Right renal pelvis (tissue), 4 donors: ENCODE data around the gene TNIP1. TPM values are rescaled to one million over a fixed set of nuclear protein-coding genes. Genes with fewer than 3 reads are reported as not detected.
A peak's percentile ranks its signal among the peaks of the same experiment; 100 is the strongest.

ENCODE experiments used
- DNase-seq, 4 donors: peaks; one replicate each; pipeline ENCODE4 v3.0.0-alpha.2; 2013; ENCODE audit warnings: low read depth in 4 of 4, low spot score in 3 of 4, missing footprints in 1 of 4
- polyA plus RNA-seq, 4 donors: library from polyadenylated mRNA; unstranded; fragments of 120-200 nt; gene quantifications; one replicate each; pipeline ENCODE4 v1.2.1, GENCODE V29; 2013; ENCODE audit not compliant: insufficient read length in 4 of 4

Gene TNIP1
- polyA plus RNA-seq, 4 donors: 62.1 to 75.7 (median 67.6) TPM

DNA sequence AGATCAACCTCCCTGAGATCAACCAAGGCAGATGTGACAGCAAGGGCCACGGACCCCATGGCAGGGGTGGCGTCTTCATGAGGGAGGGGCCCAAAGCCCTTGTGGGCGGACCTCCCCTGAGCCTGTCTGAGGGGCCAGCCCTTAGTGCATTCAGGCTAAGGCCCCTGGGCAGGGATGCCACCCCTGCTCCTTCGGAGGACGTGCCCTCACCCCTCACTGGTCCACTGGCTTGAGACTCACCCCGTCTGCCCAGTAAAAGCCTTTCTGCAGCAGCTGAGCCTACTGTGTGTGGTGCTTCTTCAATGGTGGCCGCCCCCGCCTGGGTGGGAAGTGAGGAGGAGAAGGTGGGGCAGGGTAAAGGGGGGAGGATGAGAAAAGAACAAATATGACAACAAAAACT lies 52.1 kb downstream of the TNIP1 start:
- no peak for DNase-seq

DNA sequence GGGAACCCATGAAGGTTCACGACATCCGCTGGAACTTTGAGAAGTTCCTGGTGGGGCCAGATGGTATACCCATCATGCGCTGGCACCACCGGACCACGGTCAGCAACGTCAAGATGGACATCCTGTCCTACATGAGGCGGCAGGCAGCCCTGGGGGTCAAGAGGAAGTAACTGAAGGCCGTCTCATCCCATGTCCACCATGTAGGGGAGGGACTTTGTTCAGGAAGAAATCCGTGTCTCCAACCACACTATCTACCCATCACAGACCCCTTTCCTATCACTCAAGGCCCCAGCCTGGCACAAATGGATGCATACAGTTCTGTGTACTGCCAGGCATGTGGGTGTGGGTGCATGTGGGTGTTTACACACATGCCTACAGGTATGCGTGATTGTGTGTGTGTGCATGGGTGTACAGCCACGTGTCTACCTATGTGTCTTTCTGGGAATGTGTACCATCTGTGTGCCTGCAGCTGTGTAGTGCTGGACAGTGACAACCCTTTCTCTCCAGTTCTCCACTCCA lies 52.8 kb downstream of the TNIP1 start:
- DNase-seq: no peak

DNA sequence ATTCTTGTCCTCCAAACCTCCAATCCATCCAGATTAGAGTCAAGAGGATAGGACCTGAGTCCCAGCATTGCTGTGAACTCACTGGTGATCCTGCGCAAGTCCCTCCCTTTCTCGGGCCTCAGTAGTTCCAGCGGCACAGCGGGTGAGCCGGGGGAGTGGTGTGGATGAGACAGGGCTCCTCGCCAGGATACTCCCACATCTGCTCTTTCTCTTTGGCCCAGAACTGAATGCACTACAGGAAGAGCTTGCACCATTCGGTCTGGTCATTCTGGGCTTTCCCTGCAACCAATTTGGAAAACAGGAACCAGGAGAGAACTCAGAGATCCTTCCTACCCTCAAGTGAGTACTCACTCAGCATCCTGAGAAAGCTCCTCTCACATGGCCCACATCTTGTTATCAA lies 54.2 kb downstream of the TNIP1 start:
- DNase-seq: no peak

DNA sequence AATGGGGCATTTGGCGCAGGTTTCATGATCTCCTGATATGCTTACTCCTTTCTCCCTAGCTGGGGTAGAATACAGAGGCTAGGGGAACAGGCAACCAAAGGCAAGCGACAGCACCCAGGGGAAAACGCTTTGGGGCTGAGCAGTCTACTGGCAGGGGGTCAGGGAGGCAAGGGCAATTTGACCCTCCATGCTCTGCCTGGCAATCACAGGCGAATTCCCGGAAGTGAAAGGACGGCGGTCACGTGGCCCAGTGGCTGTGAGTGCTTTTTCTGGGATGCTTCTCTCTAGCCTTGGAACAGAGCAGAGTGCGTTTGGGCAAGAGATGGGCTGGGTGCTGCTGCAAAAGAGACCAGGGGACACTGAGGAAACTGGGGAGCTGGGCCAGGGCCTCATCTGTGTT lies 54.7 kb downstream of the TNIP1 start:
- DNase-seq: no peak

DNA sequence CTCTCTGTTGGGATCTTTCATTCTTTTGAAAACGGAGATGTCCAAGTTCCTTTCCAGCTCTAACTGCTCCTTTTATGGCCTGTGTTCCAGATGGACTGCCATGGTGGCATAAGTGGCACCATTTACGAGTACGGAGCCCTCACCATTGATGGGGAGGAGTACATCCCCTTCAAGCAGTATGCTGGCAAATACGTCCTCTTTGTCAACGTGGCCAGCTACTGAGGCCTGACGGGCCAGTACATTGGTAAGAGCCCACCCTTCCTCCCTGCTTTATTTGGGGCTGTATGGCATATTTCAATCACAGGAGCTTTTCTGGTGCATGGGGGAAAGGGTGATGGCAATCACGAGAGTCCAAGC lies 55.6 kb downstream of the TNIP1 start:
- no peak for DNase-seq

DNA sequence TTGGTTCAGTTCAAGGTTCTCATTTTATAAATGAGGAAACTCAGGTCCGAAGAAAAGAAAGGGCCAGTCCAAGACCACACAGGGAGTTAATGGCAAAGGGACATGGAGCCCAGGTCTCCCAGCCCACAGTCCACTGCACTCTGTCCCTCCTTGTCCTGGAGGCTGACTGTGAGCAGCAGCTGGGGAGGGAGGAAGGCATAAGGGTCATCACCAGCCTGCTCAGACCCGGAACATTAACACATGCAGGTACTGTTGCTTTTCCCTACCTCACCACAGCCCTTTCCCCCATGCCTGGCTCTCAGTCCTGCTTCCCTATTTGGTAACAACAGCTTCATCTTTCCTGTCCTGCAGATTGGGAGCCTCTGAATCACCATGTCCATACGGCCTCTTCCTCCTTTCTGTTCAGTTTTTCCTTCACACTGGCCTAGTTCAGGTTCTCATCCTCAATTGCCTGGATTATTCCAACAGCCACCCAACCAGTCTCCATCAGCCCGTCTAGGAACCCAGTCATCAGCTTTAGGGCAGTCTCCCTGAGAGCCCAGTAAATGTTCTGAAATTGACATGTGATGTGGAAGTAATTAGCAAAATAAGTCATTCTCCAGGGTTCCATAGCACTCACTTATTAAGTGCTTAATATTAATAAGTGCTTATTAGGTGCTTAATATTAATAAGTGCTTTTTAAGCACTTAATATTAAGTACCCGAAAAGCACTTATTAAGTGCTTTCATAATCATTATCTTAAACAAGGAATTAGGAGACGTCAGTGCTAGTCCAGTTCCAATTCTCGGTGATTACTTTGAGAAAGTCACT lies 56.2 kb downstream of the TNIP1 start:
- no peak for DNase-seq

DNA sequence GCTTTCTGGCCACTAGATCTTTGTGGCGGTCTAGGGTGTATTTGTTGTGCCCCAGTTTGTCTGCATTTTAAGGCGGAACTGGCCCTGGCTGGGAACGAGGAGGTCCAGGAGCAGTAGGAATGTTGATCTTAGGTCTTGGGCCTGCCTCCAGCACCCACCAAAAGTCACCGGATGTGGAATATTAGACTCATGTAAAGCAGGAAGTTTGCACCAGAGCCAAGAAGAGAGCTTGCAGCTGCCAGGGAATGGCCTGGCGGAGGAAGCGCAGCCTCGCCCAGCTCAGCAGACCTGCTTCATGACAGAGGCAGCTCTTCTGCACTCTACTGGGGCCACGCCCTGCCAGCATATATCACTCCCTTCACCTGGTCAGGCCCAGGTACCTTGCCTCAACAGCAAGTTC lies 57.2 kb downstream of the TNIP1 start:
- DNase-seq: no peak

DNA sequence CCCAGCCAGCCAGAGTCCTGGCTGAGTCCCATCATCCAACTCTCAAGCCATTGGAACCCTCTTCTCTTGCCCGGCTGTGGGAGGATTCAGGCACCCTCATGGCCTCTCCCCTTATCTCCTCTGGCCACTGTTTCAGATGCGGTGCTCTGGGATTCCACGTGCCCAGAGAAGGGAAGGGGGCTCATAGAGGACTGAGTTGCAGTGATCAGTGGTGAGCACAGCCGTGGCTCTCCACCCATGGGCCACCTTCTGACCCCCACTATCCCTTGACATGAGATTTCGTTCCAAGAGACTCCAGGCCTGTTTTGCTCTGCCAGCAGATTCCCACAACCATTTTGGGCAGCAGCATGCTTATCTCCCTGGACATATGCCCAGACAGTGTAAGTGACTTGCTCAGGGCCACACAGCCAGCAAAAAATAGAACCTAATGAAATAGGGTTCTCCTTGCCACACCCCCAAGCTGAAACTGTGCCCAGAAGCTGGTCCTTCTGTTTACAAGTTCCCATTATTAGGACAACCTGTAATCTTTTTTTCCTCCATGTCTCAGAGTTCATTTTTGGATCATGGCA lies 57.7 kb downstream of the TNIP1 start:
- DNase-seq: no peak

DNA sequence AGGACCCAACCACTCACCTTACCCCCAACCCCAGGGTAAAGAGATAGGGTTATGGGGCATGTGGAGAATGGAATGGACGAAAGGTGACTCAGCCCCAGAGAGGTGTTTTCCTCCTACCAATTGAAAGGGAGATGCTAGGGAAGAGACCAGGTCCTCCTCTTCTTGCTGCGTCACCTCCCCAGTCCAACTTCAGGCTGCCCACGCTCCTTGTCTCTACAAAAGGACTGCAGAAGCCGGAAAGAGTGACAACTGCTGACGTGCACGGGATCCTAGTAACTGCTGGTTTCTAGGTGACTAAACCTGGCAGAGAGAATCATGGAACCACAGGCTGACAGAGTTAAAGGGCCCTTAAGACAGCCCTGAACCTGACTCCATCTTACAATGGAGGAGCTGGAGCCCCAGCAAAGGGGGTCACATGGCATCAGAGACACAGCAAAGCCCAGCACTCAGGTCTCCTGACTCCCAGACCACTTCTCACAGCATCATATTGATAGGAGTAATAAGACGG lies 58.3 kb downstream of the TNIP1 start:
- DNase-seq: no peak

DNA sequence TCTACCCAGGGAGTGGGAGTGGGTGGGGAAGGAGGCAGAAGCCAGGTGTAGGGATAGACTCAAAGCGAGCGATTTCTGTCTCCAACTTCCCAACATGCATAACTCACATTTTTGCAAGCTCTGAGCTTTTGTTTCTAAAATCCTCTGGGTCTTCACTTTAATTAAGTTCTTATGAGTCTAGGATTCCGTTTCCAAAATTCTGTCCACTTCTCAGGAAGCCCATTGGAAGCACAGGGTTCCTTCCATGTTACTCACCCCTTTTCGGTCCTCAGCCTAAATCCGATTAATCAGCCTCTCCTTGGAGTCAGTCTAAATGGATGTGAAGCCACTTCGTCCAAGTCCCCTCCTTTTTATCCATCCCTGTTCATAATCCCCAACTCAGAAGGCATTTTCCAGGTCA lies 59.1 kb downstream of the TNIP1 start:
- DNase-seq: no peak

DNA sequence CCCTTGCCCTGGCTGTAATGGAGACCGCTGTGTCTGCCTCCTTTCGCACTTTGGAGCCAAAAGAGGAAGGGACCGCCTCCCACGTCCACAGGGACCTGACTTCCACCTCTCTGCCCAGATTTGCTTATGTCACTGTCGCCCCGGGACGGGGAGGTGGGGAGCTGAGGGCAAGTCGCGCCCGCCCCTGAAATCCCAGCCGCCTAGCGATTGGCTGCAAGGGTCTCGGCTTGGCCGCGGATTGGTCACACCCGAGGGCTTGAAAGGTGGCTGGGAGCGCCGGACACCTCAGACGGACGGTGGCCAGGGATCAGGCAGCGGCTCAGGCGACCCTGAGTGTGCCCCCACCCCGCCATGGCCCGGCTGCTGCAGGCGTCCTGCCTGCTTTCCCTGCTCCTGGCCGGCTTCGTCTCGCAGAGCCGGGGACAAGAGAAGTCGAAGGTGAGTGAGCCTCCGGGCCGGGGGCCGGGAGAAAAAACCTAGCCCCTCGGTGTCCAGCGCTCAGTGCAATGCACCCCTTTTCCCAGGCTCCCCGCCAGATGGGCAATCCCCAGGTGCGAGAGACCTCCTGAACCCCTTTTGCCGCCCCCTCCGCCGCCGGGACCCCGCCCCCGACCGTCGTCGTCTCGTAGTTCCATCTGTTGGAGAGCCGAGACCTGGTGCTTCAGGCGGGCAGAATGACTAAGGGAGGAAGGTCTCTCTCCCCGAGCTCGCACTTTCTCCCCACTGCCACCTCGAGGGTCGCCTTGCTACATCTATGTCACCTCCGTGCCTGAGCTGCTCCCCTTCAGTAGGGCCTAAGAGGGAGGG lies 60.3 kb downstream of the TNIP1 start, which contains the start of gene GPX3:
TSS of gene GPX3 (plus strand) at position 288 of the 807 bp plus-strand sequence. CDS start at position 352, 64 bp downstream.
- DNase-seq: peak in 2 of 4 donors; percentile 55 to 63

DNA sequence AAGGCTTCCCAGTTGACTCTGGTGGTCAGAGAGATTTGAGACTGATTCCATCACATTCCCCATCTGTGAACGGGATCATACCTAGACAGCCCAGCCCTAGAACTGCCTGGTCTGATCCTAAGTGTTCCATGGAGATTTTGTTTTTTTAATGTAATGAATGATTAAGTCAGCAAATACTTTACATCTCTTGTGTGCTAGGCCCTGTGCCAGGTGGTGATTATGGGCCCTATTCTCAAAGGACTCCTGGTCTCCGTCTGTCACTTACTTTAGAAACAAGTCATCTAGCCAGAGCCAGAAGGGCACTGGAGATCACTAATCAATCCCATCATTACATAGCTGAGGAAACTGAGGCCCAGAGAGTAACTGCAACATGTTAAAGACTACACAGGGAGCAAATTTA lies 61.5 kb downstream of the TNIP1 start:
- no peak for DNase-seq

DNA sequence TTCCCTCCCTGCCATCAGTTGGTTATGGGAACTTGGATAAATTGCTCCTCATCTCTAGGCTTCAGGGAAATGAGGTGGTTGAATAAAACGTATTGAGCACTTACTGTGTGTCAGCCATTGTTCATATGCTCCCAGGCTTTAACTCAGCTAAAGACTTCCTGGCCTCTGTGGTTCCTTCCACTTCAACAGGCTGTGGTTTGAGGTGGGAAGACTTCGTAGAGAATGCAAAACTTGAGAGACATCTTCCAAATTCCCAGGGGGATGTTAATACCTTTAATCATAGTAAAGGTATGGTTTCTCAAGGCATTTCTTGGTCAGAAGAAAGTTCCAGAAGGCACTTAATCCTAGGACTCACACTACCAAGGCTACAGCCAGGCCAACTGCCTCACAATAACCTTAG lies 62.0 kb downstream of the TNIP1 start:
- no peak for DNase-seq

DNA sequence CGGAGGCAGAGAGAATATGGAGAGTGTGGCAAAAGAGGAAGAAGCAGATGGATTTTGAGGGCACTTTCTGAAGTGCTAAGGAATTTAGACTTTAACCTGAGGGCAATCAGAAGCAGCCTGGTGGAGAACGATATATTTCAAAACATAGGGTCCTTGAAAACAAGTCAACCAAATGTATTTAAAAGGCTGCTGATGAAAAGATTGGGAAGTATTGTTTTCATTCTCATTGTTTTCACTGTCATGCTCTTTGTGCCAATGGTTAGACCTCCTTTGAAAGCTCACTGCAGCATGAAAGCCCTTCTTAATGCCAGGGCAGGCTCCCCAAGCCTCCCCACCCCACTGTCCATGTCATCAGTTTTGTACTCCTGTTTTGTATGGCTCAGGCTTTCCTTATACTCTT lies 62.9 kb downstream of the TNIP1 start:
- DNase-seq: no peak

DNA sequence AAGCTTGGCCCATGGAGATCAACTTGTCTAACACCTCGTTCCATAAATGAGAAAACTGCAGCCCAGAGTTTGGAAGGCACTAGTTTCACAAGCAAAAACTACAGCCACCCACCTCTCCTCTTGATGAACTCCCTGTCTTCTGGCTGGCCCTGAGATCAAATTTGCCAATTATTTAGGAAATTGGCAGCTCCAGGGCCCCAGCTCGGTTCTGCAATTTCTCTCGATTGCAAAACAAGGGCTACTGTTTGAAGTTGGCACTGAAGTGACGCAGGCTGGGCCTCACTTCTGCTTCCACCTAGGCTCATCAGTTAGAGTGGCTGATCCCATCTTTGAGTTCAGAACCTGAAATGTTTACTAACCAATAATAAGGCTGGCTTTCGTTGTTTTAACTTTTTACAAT lies 64.1 kb downstream of the TNIP1 start:
- DNase-seq: no peak

DNA sequence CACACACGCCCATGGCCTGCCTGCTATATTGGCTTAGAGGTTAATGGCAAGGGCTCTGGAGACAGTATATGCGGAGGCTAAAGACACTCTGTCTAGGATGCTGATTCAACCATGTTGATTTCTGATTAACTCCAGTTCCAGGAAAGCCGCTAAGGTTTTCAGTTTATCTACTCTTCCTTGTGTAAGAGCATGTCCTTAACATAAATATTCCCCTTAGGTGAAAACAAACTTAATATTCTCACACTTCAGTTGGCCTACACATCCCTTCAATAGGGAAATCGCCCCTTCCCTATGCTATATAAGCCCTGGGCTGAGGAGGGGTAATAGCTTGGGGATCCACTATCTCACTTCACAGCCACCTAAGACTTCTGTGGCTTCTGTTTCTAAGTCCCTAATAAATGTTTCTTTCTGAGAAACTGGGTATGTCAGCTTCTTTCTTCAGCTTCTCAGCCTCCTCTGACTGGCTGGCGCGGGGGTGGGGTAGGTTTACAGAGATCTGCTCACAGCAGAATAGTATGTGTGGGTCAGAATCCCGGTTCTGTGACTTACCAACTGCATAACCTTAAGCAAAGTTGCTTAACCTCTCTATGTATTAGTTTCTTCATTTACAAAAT lies 64.8 kb downstream of the TNIP1 start:
- DNase-seq: no peak

DNA sequence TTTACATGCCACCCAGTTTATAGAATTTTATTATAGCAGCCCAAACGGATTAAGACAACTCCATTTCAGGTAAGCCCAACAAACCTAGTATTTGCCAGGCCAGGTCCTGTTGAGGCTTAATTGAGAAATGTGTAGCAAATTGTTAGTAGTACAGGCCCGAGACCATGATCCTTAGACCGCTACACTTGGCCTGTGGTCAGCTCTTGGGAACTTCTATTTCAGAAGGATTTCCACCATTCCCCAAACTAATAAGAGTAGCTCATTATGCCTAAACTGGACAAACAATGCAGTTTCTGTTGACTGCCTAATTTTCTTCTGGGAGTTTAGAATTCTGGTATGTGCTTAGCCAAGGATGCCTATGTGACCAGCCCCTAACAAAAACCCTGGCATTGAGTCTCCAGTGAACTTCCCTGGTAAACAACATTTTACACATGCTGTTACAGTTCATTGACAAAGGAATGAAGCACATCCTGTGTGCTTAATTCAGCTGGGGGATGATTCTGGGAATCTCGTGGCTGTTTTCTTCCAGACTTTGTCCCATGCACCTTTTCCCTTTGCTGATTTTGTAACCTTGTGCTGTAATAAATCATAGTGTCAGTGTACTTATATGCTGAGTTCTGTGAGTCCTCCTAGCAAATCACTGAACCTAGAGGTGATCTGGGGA lies 66.0 kb downstream of the TNIP1 start:
- DNase-seq: peak in 1 of 4 donors; percentile 35

DNA sequence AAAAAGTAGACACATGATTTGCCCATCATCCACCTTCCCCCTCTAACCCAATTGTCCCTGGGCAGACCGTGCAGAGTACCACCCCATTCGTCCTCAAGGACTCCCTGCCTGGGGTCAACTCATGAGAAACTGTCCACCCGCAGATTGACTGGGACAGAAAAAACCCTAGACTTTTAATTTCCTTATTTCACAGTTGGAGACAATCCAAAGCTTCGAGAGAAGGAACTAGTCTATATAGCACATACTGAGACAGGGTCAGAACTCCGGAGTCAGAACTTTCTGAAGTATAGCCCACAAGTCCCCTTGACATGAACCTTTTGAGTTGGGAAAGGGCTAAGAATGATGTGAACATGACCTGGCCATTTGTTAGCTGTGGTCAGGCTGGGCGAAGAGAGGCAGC lies 68.0 kb downstream of the TNIP1 start:
- no peak for DNase-seq

DNA sequence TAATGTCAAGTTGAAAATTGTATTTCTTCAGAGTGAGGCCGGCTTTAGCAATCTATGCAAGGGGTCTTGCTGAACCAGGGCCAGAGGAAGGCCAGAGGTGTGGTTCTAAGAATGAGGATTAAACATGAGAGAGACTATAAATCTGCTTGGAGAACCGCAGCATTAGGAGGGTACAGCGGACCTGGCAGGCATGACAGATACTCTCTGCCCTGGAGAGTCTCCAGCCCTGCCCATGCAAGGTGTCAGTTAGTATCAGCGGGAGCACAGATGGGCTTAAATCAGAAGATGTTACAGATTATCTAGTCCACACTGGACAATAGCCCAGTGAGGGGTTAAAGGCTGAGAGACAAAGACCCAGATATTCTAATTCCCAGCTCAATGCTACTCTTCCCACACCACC lies 71.9 kb downstream of the TNIP1 start:
- no peak for DNase-seq

DNA sequence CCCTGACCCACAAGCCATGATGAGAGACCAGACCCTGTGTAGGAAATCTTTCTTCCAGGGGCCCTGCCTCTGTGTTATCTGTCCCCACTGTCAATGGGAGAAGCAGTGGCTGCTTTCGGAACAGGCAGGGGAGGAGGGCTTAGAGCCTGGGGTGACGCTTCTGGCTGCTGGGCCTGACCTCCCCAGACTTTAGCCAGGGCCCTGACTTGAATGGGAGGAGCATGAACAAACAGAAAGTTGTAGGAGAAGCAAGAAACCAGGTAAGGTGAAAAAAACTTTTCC lies 72.7 kb downstream of the TNIP1 start:
- no peak for DNase-seq
